ENCODE measurements around the gene ZC3H12C. TPM values are rescaled to one million over a fixed set of nuclear protein-coding genes. Genes with fewer than 3 reads are reported as not detected.
A peak's percentile ranks its signal among the peaks of the same experiment; 100 is the strongest.

The ZC3H12C gene
- total RNA-seq, 1 donor from 2014 or later, result 17.5 TPM

DNA sequence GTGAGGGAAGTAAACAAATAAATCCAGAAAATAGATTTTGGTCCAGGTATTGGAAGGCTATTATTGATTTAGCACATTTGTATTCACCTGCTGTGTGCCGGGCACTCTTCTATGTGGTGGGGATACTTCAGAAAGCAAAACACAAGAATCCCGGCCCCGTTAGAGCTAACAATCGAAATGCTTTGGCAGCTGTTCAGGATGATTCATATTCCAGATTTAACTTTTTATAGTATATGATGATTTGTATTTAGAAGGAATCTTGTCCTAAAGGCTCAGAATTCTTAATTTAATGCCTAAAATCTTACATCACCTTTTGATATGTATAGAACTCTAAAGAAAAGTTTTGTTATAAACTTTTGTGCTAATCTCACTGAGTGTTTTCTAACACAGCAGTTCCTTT lies 28.0 kb downstream of the ZC3H12C start:
- no peaks in the 10 kb centered on the region for H3K9me3 Mint-ChIP-seq
- intact Hi-C loops (cut with micrococcal nuclease), result no loop called here
- DNase-seq (ENCODE audit: low spot score), result no peak
- H3K4me1 Mint-ChIP-seq (ENCODE audit: low read depth), result peaks cover 4% of the 10 kb centered on the region
- peaks cover 6% of the 10 kb centered on the region for H3K27me3 Mint-ChIP-seq (ENCODE audit: low read depth)
- H3K36me3 Mint-ChIP-seq (ENCODE audit: low read depth), result peaks cover 8% of the 10 kb centered on the region
- no peak overlapping the region for H3K4me3 Mint-ChIP-seq (ENCODE audit: low read depth)
- H3K27ac Mint-ChIP-seq, result no peak overlapping the region

DNA sequence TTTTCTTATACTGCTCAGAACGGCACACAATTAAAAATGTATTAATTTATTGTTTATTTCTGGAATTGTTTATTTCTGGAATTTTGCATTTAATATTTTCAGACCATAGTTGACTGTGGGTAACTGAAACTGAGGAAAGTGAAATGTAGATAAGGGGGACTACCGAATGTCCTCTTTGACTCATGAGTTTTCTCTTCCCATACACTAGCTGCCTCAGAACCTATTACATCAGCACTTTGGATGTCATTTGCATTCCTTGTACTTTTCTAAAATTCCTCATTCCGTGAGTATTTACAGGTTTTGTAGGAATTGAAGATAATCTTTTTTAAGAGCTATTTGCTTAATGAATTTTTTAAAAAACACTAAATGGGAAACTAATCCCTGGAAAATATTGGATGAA lies 29.8 kb downstream of the ZC3H12C start:
- H3K36me3 Mint-ChIP-seq (ENCODE audit: low read depth), result peaks cover 8% of the 10 kb centered on the region
- H3K27me3 Mint-ChIP-seq (ENCODE audit: low read depth), result peaks cover 6% of the 10 kb centered on the region
- no peak for DNase-seq (ENCODE audit: low spot score)
- no peak overlapping the region for H3K4me3 Mint-ChIP-seq (ENCODE audit: low read depth)
- H3K9me3 Mint-ChIP-seq, result no peaks in the 10 kb centered on the region
- intact Hi-C loops (cut with micrococcal nuclease), result no loop called here
- H3K4me1 Mint-ChIP-seq (ENCODE audit: low read depth), result peaks cover 4% of the 10 kb centered on the region
- H3K27ac Mint-ChIP-seq, result no peak overlapping the region

DNA sequence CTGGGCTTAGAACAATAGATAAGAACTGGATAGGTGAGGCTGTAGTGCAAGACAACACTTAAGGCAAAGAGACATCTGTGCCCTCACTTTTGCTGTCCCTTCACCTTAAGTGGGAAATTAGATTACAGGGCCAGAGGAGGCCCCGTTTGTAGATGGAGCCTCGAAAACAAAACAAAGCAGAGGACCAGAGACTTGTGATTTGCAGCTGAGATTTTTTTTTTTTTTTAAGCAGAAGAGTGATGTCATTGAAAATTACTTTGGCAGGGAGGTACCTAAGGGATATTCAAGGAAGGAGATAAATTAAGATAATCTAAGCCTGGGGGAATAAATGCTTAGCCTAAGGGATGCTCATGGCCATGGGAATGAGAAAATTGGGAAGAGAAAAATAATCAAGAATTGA lies 31.4 kb downstream of the ZC3H12C start:
- H3K4me3 Mint-ChIP-seq (ENCODE audit: low read depth), result no peak overlapping the region
- H3K36me3 Mint-ChIP-seq (ENCODE audit: low read depth), result peaks cover 8% of the 10 kb centered on the region
- H3K27me3 Mint-ChIP-seq (ENCODE audit: low read depth), result peaks cover 6% of the 10 kb centered on the region
- H3K4me1 Mint-ChIP-seq (ENCODE audit: low read depth), result peaks cover 4% of the 10 kb centered on the region
- intact Hi-C loops (cut with micrococcal nuclease), result no loop called here
- DNase-seq (ENCODE audit: low spot score), result no peak
- H3K9me3 Mint-ChIP-seq, result no peaks in the 10 kb centered on the region
- H3K27ac Mint-ChIP-seq, result no peak overlapping the region

DNA sequence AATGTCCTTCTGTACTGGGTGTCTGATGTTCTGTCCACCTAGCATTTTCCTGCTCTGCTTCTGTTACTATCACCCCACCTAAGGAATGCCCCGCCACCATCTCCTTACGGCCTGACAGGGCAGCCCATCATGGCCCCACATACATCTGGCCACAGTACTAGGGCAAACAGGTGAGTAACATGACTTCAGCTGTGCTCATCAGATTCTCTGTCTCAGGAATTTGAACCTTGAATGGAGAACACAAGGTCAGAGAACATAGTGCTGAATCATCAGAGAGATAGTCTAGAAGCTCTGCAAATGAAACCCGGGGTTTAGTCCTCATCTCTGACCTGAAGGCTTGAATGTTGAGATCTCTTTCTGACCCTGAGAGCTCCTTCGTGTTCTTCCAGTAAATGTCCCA lies 32.4 kb downstream of the ZC3H12C start:
- no peak for DNase-seq (ENCODE audit: low spot score)
- intact Hi-C loops (cut with micrococcal nuclease), result no loop called here
- Mint-ChIP-seq H3K4me3 (ENCODE audit: low read depth) (no peak overlapping the region), H3K27me3 (ENCODE audit: low read depth) (peaks cover 7% of the 10 kb centered on the region), H3K36me3 (ENCODE audit: low read depth) (peaks cover 8% of the 10 kb centered on the region), H3K9me3 (no peaks in the 10 kb centered on the region), H3K27ac (no peak overlapping the region), H3K4me1 (ENCODE audit: low read depth) (peaks cover 4% of the 10 kb centered on the region)

DNA sequence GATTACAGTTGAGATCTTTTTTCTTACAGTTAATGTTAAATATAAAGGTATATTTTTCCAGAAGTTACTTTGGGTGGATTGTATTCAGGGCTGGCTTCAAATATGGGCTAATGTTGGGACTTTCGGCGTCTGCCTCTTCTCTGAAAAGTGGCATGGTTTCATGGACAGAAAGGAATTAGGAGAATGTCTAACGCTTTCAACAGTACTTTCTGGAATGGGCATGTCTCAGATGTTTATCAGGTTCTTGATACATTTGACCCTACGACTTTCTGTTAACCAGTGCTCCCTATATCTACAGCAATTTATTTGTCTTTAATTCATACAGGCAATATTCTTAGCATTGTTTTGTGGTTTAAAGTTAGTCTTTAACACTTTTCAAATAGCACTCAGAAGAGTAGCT lies 33.7 kb downstream of the ZC3H12C start:
- intact Hi-C loops (cut with micrococcal nuclease), result no loop called here
- Mint-ChIP-seq H3K9me3 (no peaks in the 10 kb centered on the region), H3K4me1 (ENCODE audit: low read depth) (peaks cover 4% of the 10 kb centered on the region), H3K27me3 (ENCODE audit: low read depth) (peaks cover 7% of the 10 kb centered on the region), H3K4me3 (ENCODE audit: low read depth) (no peak overlapping the region), H3K27ac (no peak overlapping the region), H3K36me3 (ENCODE audit: low read depth) (peaks cover 8% of the 10 kb centered on the region)
- DNase-seq (ENCODE audit: low spot score), result no peak

DNA sequence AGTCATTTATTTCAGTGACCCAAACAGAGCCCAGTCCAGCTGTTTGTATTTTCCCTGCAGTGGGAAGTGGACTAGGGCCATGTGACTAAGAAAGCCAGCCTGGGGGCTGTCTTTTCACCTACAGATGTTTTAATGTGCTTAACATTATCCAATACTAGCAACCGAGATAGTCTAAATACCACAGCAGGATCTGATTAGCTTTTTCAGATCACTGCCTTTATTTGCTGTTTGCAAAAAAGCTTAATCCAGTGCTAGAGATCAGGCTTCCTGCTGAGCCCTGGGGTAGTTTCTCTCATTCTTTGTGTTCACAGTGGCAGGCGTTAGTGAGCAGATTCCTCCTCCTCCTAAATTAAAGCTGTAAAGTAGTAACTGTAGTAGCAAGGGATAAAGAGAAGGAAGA lies 35.0 kb downstream of the ZC3H12C start:
- H3K36me3 Mint-ChIP-seq (ENCODE audit: low read depth), result peaks cover 8% of the 10 kb centered on the region
- no peak for DNase-seq (ENCODE audit: low spot score)
- H3K9me3 Mint-ChIP-seq, result no peaks in the 10 kb centered on the region
- intact Hi-C loops (cut with micrococcal nuclease), result no loop called here
- H3K27ac Mint-ChIP-seq, result no peak overlapping the region
- peaks cover 4% of the 10 kb centered on the region for H3K4me1 Mint-ChIP-seq (ENCODE audit: low read depth)
- H3K4me3 Mint-ChIP-seq (ENCODE audit: low read depth), result no peak overlapping the region
- peaks cover 9% of the 10 kb centered on the region for H3K27me3 Mint-ChIP-seq (ENCODE audit: low read depth)

DNA sequence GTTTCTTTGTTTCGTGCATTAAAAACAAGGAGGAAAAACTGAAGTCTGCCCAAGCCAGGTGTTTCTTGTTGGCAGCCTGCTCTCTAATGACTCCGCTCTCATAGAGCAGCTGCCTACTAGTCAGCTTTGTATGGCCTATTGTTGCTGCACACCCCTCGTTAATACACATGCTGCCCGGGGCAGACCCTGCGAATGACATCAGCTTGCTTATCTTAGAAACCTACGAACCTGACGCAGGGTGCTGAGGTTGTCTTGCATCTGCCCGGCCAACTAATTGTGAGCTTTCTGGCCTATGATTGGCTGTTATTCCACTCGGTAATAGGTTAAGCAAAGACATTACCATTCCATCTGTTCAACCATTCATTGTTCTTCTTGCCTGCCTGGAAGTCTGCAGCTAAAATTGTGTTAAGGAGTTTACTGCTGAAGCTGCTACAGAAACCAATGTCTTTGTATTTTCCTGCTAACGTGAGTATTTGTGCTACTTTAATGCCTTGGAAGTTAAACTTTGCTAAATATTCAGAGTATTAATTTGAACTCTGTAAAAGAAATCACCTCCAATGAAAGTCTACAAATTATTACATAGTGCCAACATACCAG lies 37.5 kb downstream of the ZC3H12C start:
- Mint-ChIP-seq H3K27ac (no peak overlapping the region), H3K4me1 (ENCODE audit: low read depth) (no peaks in the 10 kb centered on the region), H3K4me3 (ENCODE audit: low read depth) (no peak overlapping the region), H3K27me3 (ENCODE audit: low read depth) (peaks cover 5% of the 10 kb centered on the region), H3K36me3 (ENCODE audit: low read depth) (no peaks in the 10 kb centered on the region), H3K9me3 (no peaks in the 10 kb centered on the region)
- DNase-seq (ENCODE audit: low spot score), result no peak
- intact Hi-C loops (cut with micrococcal nuclease), result no loop called here

DNA sequence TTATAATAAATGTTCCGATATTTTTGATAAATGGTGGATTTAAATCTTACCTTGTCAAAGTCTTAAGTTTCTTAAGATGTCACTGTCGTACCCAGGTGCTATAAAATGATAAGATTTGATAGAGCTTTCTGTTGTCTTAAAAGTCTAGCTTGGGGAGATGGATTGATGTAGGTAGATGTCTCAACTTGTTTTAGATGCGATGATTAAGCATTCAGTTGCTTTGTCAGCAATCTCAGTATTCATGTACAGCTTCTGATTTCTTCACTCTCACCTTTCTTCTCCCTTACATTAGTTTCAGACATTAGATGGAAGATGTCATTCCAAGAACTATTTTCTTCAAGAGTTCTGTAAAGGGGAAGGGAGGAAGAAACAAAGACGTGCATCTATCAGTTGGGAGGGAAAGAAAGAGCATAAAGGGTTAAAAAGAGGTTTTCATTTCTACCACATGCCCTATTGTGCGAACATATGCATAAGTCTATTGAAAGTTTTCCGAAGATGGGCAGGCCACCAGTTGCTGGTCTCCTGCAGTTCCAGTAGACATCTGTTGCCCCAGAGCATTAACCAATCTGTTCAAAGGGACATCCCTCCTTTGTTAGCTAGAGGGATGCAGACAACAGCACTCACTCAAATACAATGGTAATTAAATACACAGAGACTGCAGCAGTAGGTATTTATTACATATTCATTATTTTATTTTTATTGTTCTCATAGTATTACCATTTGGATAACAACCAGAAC lies 38.4 kb downstream of the ZC3H12C start:
- Mint-ChIP-seq H3K4me3 (ENCODE audit: low read depth) (no peak overlapping the region), H3K36me3 (ENCODE audit: low read depth) (peaks cover 4% of the 10 kb centered on the region), H3K27me3 (ENCODE audit: low read depth) (peaks cover 7% of the 10 kb centered on the region), H3K9me3 (no peaks in the 10 kb centered on the region), H3K4me1 (ENCODE audit: low read depth) (no peaks in the 10 kb centered on the region), H3K27ac (no peak overlapping the region)
- no peak for DNase-seq (ENCODE audit: low spot score)
- intact Hi-C loops (cut with micrococcal nuclease), result no loop called here

DNA sequence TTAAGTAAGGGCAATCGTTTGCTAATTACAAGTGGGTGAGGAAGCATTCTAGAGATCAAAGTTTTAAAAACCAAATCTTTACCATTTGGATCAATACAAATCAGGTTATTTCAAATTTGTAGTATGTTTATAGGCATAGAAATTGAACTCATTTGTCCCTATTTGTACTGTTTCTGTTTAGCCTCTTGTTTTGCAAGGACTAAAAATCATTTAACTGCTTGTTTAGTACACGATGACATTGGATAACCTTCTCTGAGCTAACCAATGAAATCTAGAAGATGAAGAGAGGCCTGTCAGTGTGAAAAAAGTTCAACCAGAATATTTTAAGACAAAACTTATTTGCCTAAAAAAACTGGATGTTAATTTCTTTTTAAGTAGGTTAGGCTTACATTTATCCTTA lies 40.0 kb downstream of the ZC3H12C start:
- Mint-ChIP-seq H3K4me1 (ENCODE audit: low read depth) (no peaks in the 10 kb centered on the region), H3K9me3 (no peaks in the 10 kb centered on the region), H3K27me3 (ENCODE audit: low read depth) (peaks cover 7% of the 10 kb centered on the region), H3K4me3 (ENCODE audit: low read depth) (no peak overlapping the region), H3K36me3 (ENCODE audit: low read depth) (peaks cover 4% of the 10 kb centered on the region), H3K27ac (no peak overlapping the region)
- intact Hi-C loops (cut with micrococcal nuclease), result no loop called here
- no peak for DNase-seq (ENCODE audit: low spot score)

DNA sequence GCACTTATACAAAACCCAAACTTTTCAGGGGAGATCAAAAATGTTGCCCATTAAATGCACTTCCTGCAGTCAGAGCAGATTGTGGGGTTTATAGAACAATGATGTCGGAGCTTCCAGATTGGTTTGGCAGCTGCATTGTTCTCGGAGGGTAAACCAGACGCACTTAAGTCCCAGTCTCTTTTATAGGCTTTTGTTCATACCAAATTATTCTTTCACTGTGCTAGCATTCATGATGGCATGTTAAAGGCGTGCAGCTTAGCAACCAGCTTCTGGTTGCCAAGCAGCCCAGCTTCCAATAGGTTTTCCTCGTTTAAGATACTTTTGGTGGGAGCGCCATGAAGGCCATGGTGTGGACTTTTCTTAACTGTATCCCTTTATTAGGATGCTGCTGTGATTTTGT lies 40.9 kb downstream of the ZC3H12C start:
- DNase-seq (ENCODE audit: low spot score), result no peak
- no peaks in the 10 kb centered on the region for H3K4me1 Mint-ChIP-seq (ENCODE audit: low read depth)
- H3K36me3 Mint-ChIP-seq (ENCODE audit: low read depth), result peaks cover 4% of the 10 kb centered on the region
- peaks cover 7% of the 10 kb centered on the region for H3K27me3 Mint-ChIP-seq (ENCODE audit: low read depth)
- H3K27ac Mint-ChIP-seq, result no peak overlapping the region
- H3K9me3 Mint-ChIP-seq, result no peaks in the 10 kb centered on the region
- intact Hi-C loops (cut with micrococcal nuclease), result no loop called here
- no peak overlapping the region for H3K4me3 Mint-ChIP-seq (ENCODE audit: low read depth)

DNA sequence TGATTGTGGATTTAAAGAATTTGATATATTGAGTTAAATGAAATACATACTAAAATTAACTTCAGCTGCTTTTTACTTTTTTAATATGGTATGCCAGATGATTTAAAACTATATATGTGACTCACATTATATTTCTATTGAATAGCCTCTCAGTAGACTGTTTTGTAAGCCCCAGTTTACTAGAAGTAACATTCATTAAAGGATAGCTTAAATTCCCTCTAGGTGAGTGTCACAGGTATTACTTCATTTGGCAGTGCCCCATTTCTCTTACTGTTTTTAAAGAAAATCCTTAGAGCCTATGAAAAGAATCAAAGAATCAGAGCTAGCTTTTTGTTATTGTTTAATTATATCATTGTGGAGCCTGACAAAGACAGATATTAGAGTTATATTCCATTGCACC lies 48.6 kb downstream of the ZC3H12C start:
- intact Hi-C loops (cut with micrococcal nuclease), result no loop called here
- H3K36me3 Mint-ChIP-seq (ENCODE audit: low read depth), result peaks cover 18% of the 10 kb centered on the region
- peaks cover 4% of the 10 kb centered on the region for H3K27me3 Mint-ChIP-seq (ENCODE audit: low read depth)
- H3K27ac Mint-ChIP-seq, result no peak overlapping the region
- H3K9me3 Mint-ChIP-seq, result no peaks in the 10 kb centered on the region
- no peak for DNase-seq (ENCODE audit: low spot score)
- no peak overlapping the region for H3K4me3 Mint-ChIP-seq (ENCODE audit: low read depth)
- H3K4me1 Mint-ChIP-seq (ENCODE audit: low read depth), result peaks cover 2% of the 10 kb centered on the region

DNA sequence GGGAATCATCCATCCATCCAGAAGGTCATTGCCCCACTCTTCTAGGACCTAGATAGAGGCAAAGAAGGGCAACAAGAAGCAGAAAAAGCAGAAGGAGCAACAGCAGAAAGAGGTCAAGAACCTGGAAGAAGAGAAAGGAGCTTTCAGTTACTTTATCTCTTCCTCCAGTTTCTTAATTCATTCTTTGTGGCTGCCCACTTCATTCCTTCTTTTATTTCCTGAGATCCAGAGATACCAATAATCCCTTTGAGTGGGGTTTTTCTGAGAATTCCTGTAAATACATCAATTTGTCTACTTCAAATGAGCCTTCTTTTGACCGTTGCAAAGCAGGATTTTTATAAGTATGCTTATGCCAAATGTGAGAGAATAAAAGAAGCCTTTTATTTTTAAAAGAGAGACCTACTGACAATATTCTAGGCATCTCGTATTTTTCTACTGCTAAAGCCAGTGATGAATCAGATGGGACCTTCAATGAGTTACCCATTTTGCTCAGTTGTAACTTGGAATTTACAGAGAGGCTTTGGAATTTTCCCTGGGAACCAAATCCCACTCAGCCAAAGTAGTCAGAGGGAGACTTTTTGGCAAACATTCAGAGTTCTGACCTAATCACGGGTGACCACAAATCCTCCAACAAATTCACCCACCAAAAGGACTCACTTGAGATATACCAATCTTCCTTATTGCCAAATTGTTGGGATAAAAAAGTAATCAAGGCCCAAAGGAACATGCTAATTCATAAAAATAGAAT lies 54.9 kb downstream of the ZC3H12C start:
- Mint-ChIP-seq H3K27me3 (ENCODE audit: low read depth) (peaks cover 13% of the 10 kb centered on the region), H3K27ac (peak overlapping the region; percentile 19), H3K9me3 (no peaks in the 10 kb centered on the region), H3K4me1 (ENCODE audit: low read depth) (peaks cover 19% of the 10 kb centered on the region), H3K4me3 (ENCODE audit: low read depth) (no peak overlapping the region), H3K36me3 (ENCODE audit: low read depth) (peaks cover 10% of the 10 kb centered on the region)
- no peak for DNase-seq (ENCODE audit: low spot score)
- intact Hi-C loops (cut with micrococcal nuclease), result loop anchor here (5.0 kb wide), 1 partner anchor 201 kb away; no protein-coding TSS in a partner anchor
